ENCODE data around the gene RGS7. TPM values are rescaled to one million over a fixed set of nuclear protein-coding genes. Genes with fewer than 3 reads are reported as not detected.

Gene RGS7
- total RNA-seq (2021) = 1.5 and 2.0 TPM in 2 replicates
- long read RNA-seq, partial matches to known transcripts = 0 of 1 reads
- long read RNA-seq, other reads (novel, unspliced or antisense) = 1 of 1 reads

DNA sequence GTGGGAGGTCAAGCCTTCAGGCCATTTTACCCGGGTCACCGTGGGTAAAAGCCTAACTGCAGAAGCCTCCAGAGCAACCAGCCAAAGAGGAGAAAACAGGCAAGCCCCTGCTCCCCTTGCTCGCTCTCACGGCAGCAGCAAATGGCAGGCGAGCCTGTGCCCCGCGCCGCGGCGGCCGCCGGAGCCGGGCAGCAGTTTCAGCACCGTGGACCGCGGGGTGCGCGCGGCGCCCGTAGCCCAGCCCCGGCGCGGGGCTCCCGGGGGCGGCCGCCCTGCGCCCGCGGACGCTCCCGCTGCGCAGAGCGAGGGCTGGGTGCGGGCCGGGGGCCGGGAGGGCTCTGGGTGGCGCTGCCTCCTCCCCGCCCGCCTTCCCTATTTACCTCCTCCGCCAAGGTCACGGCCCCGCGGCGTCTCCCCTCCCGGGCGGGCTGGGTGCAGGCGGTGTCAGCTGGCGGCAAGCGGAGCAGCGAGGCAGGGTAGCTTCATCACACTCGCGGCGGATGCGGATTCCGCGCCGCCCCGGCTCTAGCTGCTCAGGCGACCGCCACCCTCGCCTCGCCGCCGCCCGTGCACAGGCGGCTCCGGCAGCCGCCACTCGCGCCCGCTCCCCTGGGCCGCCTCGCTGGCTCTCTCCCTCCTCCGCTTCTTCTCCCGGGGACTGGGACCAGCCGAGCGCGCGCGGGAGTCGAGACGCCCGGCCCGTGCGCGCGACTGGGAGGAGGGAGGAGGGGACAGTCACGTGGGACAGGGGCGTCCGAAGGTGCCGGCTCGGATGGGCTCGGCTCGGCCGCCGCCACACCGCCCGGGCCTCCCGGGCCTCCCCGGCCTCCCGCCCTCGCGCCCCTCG lies at the start of gene RGS7:
RGS7 (minus strand) TSS at position 687 of the 847 bp plus-strand sequence.
- Histone ChIP-seq H3K4me1 (ENCODE audit: insufficient read depth, low read length) (no peaks in the 10 kb centered on the region), H3K27me3 (ENCODE audit: insufficient read depth, low read length) (peaks cover 3% of the 10 kb centered on the region; the same call in 1 of the 2 replicates), H2BK12ac (ENCODE audit: insufficient read length, low read depth, low read length) (no peak within 1 kb of the TSS), H2BK5ac (ENCODE audit: insufficient read length, low read length) (no peak within 1 kb of the TSS), H2BK15ac (ENCODE audit: low read depth, low read length) (no peak within 1 kb of the TSS), H3K23ac (ENCODE audit: insufficient read length, low read depth, low read length) (no peak within 1 kb of the TSS), H4K20me1 (ENCODE audit: control insufficient read depth, insufficient read depth, insufficient read length) (peaks cover 3% of the 10 kb centered on the region), H3K14ac (ENCODE audit: insufficient read depth, low read length) (no peak within 1 kb of the TSS), H3K9ac (ENCODE audit: extremely low read depth, insufficient read length, low read length) (peak within 1 kb of the TSS; percentile 40), H3K4ac (ENCODE audit: low read depth, low read length) (no peak within 1 kb of the TSS), H4K8ac (replicated peaks; ENCODE audit: insufficient read length, low read depth, low read length) (no peak within 1 kb of the TSS), H2AK5ac (ENCODE audit: insufficient read length, low read length) (no peak within 1 kb of the TSS), H4K5ac (ENCODE audit: insufficient read length, low read depth, low read length) (no peak within 1 kb of the TSS), H3K9me3 (ENCODE audit: control insufficient read depth, low read depth, low read length) (no peaks in the 10 kb centered on the region), H2BK20ac (ENCODE audit: low read depth, low read length, poor library complexity, severe bottlenecking) (no peak within 1 kb of the TSS), H3K27ac (ENCODE audit: insufficient read length, low read depth, low read length) (no peak within 1 kb of the TSS), H2AFZ (ENCODE audit: low read length) (no peak within 1 kb of the TSS), H3K18ac (ENCODE audit: insufficient read length, low read depth, low read length) (no peak within 1 kb of the TSS), H3K79me2 (ENCODE audit: insufficient read depth, low read length) (no peaks in the 10 kb centered on the region), H3K23me2 (ENCODE audit: insufficient read length, low read depth, low read length, poor library complexity, severe bottlenecking) (peaks cover 4% of the 10 kb centered on the region), H2BK120ac (ENCODE audit: low read depth, low read length, poor library complexity, severe bottlenecking) (no peak within 1 kb of the TSS), H3T11ph (ENCODE audit: low read length) (no peak within 1 kb of the TSS), H4K91ac (ENCODE audit: insufficient read length, low read depth, low read length) (no peak within 1 kb of the TSS), H3K4me2 (ENCODE audit: insufficient read depth, insufficient read length, low read length) (peak within 1 kb of the TSS; percentile 81), H3K79me1 (ENCODE audit: insufficient read depth, low read depth, low read length, poor library complexity, severe bottlenecking) (no peaks in the 10 kb centered on the region), H3K56ac (ENCODE audit: insufficient read length, low read depth, low read length) (no peak within 1 kb of the TSS)
- Mint-ChIP-seq H3K4me3 (peak within 1 kb of the TSS; percentile 80 to 93), H3K9me3 (no peaks in the 10 kb centered on the region), H3K36me3 (ENCODE audit: insufficient read depth in 1 of 3, low read depth in 3 of 3) (no peaks in the 10 kb centered on the region; a peak in 1 of 7 replicates), H3K4me1 (peaks cover 9 to 13% of the 10 kb centered on the region in 2 experiments), H3K27ac (peak within 1 kb of the TSS in 1 of 3 experiments; percentile 23; a peak in 1 of 7 replicates), H3K27me3 (ENCODE audit: low read depth) (peaks cover 31% of the 10 kb centered on the region)
- no CpG with 5 or more reads among the region's 105 CpGs for whole genome bisulfite sequencing (ENCODE audit: extremely low coverage, insufficient read length, low lambda C conversion rate)
- TF ChIP-seq, protein P1, sequence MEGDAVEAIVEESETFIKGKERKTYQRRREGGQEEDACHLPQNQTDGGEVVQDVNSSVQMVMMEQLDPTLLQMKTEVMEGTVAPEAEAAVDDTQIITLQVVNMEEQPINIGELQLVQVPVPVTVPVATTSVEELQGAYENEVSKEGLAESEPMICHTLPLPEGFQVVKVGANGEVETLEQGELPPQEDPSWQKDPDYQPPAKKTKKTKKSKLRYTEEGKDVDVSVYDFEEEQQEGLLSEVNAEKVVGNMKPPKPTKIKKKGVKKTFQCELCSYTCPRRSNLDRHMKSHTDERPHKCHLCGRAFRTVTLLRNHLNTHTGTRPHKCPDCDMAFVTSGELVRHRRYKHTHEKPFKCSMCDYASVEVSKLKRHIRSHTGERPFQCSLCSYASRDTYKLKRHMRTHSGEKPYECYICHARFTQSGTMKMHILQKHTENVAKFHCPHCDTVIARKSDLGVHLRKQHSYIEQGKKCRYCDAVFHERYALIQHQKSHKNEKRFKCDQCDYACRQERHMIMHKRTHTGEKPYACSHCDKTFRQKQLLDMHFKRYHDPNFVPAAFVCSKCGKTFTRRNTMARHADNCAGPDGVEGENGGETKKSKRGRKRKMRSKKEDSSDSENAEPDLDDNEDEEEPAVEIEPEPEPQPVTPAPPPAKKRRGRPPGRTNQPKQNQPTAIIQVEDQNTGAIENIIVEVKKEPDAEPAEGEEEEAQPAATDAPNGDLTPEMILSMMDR (conservative IDR thresholded peaks at IDR 0.05) = no peak
- peak; percentile 70 for DNase-seq
